CD4-positive, alpha-beta memory T cell (primary cell): Measurements from ENCODE around the gene TNS2. TPM values are rescaled to one million over a fixed set of nuclear protein-coding genes. Genes with fewer than 3 reads are reported as not detected.
"Not testable (repeated sequence)": the region's sequence is repeated elsewhere in the genome, so short reads cannot be mapped to it uniquely, and the experiment has no call there.

Experiments used
- CTCF ChIA-PET: fragments of 350-600 bp; sonication (Branson Sonifier 250); formaldehyde crosslinking; loops from one replicate; lab custom pipeline; 2021; ENCODE audit warnings: inconsistent platforms; ENCODE audit not compliant: partially characterized antibody; lab: Charles Lee
- POLR2A ChIA-PET: fragments of 350-600 bp; sonication (Branson Sonifier 250); formaldehyde crosslinking; loops from one replicate; lab custom pipeline; 2021; ENCODE audit not compliant: partially characterized antibody; lab: Charles Lee
- DNase-seq, 5 donors: peaks; one replicate each; pipeline versions ENCODE4 v3.0.0 to v3.0.0-alpha.2; 2020 to 2022; ENCODE audit warnings: mixed read lengths in 1 of 5
- H3K27ac ChIP-seq: one replicate; pipeline ENCODE4 v1.7.0; 2013; ENCODE audit warnings: low read depth, low read length
- H3K27me3 ChIP-seq: 2 replicates; pipeline ENCODE4 v1.7.0; 2013; ENCODE audit warnings: mild to moderate bottlenecking, low read length, moderate library complexity; ENCODE audit not compliant: insufficient read depth
- H3K36me3 ChIP-seq: 2 replicates; pipeline ENCODE4 v1.7.0; 2013; ENCODE audit warnings: mild to moderate bottlenecking, low read length, moderate library complexity; ENCODE audit not compliant: insufficient read depth
- H3K4me1 ChIP-seq: 2 replicates; pipeline ENCODE4 v1.7.0; 2013; ENCODE audit warnings: mild to moderate bottlenecking, low read length, moderate library complexity; ENCODE audit not compliant: insufficient read depth
- H3K4me3 ChIP-seq, 2 donors: one replicate each; pipeline ENCODE4 v1.7.0; 2013; ENCODE audit warnings: low read length in 2 of 2, mild to moderate bottlenecking in 1 of 2
- H3K9me3 ChIP-seq, 2 donors: one replicate each; pipeline ENCODE4 v1.7.0; 2013; ENCODE audit warnings: low read length in 2 of 2, control low read depth in 1 of 2; ENCODE audit not compliant: control insufficient read depth in 1 of 2
- H3K27ac Mint-ChIP-seq, 7 donors: one replicate each; pipeline ENCODE4 v1.8.0; 2020 to 2021; ENCODE audit warnings: mixed read lengths in 7 of 7, mild to moderate bottlenecking in 6 of 7, inconsistent platforms in 3 of 7, moderate library complexity in 3 of 7
- H3K27me3 Mint-ChIP-seq, 2 donors: one replicate each; pipeline ENCODE4 v1.8.0; 2020 to 2021; ENCODE audit warnings: mixed read lengths in 2 of 2
- H3K36me3 Mint-ChIP-seq, 2 donors: one replicate each; pipeline ENCODE4 v1.8.0; 2020 to 2021; ENCODE audit warnings: mixed read lengths in 2 of 2, inconsistent platforms in 1 of 2, mild to moderate bottlenecking in 1 of 2
- H3K4me1 Mint-ChIP-seq, 4 donors: one replicate each; pipeline ENCODE4 v1.8.0; 2020 to 2021; ENCODE audit warnings: mixed read lengths in 4 of 4, mild to moderate bottlenecking in 1 of 4
- H3K4me3 Mint-ChIP-seq, 8 donors: one replicate each; pipeline ENCODE4 v1.8.0; 2020 to 2021; ENCODE audit warnings: mixed read lengths in 8 of 8, mild to moderate bottlenecking in 7 of 8, moderate library complexity in 6 of 8, inconsistent platforms in 3 of 8
- H3K9me3 Mint-ChIP-seq, 8 donors: one replicate each; pipeline ENCODE4 v1.8.0; 2020 to 2021; ENCODE audit warnings: mixed read lengths in 8 of 8, mild to moderate bottlenecking in 5 of 8, inconsistent platforms in 3 of 8, moderate library complexity in 1 of 8
- intact Hi-C: fragments of 100-400 bp; cut with micrococcal nuclease; formaldehyde crosslinking; loops from one replicate; pipeline ENCODE4 v1.15.1; 2023
- polyA plus RNA-seq, 2 donors: library from polyadenylated mRNA; unstranded; fragments of 300-500 nt; fragmentation: Illumina TruSeq; gene quantifications; one replicate each; pipeline ENCODE4 v1.2.3, GENCODE V29; 2021
- total RNA-seq, 2 experiments: library from RNA; stranded (reverse); gene quantifications; one replicate each; pipeline ENCODE4 v1.2.3, GENCODE V29; 2021

The TNS2 gene
- total and polyA plus RNA-seq, 4 experiments from 2014 or later, result 0.27 to 7.2 (median 3.4) TPM

DNA sequence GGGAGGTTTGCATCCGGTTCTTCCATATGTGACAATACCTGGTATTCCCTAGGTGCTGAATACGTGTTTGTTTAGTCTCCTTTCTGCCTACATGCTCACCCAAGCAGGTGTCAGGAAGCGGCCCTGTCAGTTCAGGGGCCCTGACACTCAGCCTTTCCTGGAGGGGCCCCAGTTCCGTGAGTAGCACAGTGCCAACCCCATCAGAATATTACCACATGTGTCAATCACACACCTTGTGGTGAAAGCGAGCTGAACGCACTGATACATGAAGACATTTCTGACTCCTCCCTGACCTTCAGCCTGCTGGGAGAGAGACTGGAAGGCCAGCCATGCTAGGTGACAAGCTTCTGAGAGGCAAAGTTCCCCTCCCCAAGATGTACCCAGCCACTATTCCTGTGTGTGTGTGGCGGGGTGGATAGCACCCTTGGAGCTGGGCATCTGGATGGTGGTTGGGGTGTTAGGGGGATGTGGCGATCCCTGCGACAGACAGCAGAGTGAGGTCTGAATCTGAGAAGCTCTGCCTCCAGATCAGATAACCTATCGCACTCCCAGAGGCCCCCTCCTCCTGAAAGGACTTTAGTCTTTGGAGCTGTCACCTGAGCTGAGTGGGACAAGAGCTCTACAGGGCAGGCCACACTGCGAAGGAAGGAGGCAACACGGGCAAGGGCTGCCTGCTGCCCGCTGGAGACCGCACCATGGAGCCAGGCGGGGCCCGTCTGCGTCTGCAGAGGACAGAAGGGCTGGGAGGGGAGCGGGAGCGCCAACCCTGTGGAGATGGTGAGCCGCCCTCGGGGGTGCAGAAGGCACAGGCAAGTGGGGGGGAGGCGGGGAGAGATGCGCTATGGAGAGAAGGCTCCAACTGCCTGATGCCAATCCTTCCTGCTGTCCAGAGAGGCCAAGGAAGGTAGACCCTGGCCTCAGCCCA lies 53.3 kb downstream of the TNS2 start, which contains the start of gene SOAT2:
TSS of gene SOAT2 (plus strand) at position 604 of the 925 bp plus-strand sequence. CDS start at position 696, 92 bp downstream.
- Mint-ChIP-seq H3K27me3 (no peaks in the 10 kb centered on the region), H3K27ac (peak within 1 kb of the TSS; percentile 76 to 95 (median 86)), H3K9me3 (no peaks in the 10 kb centered on the region), H3K4me3 (peak within 1 kb of the TSS; percentile 51 to 82 (median 72)), H3K36me3 (peaks cover 0 to 2% of the 10 kb centered on the region in 2 donors), H3K4me1 (peaks cover 32 to 63% (median 44%) of the 10 kb centered on the region in 4 donors)
- Histone ChIP-seq H3K4me3 (no peak within 1 kb of the TSS), H3K27ac (peak within 1 kb of the TSS; percentile 24), H3K36me3 (no peaks in the 10 kb centered on the region), H3K27me3 (no peaks in the 10 kb centered on the region), H3K4me1 (peaks cover 45% of the 10 kb centered on the region), H3K9me3 (no peaks in the 10 kb centered on the region)
- CTCF ChIA-PET, result interaction anchor here (0.5 to 14.7 kb wide), 15 partner anchors 11 to 218 kb away, joined by 3 to 511 read pairs (median 3); partner anchors contain the start of genes AAAS, EIF4B and SPRYD3
- POLR2A ChIA-PET, result interaction anchor here (0.8 to 3.1 kb wide), 11 partner anchors 9 to 398 kb away, joined by 3 to 40 read pairs (median 4); partner anchors contain the start of genes CSAD, EIF4B, SPRYD3 and TARBP2
- intact Hi-C loops, result loop anchor here (1.0 kb wide), 1 partner anchor 37 kb away; no protein-coding TSS in a partner anchor
- DNase-seq, result peak; percentile 48 to 77 (median 58)

DNA sequence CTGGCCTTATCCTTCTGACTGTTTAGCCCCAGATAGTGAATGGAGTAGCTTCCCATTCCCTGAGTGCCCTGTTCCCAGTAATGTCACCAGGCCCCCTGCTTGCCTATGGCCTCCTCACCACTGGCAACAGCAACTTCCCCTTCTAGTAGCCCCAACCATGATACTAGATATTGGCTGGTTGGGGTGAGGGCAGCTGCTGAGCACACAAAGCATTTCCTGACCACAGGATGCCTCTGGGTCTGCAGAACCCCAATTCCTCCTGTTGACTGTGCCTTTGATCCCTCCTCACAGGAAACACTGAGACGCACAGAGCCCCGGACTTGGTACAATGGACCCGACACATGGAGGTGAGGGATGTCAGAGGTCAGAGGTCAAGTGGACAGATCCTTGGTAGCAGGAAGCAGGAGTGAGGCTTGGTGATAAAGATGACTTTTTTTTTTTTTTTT lies 54.0 kb downstream of the TNS2 start:
- Mint-ChIP-seq H3K27me3 (no peaks in the 10 kb centered on the region), H3K4me3 (peak overlapping the region; percentile 48 to 78 (median 68)), H3K27ac (peak overlapping the region; percentile 70 to 93 (median 81)), H3K9me3 (no peaks in the 10 kb centered on the region), H3K36me3 (peaks cover 0 to 2% of the 10 kb centered on the region in 2 donors), H3K4me1 (peaks cover 25 to 55% (median 37%) of the 10 kb centered on the region in 4 donors)
- DNase-seq, result peak in 4 of 5 donors; percentile 20 to 32 (median 24)
- no peaks in the 10 kb centered on the region for H3K36me3 ChIP-seq
- H3K9me3 ChIP-seq, result no peaks in the 10 kb centered on the region
- POLR2A ChIA-PET, result interaction anchor here (0.7 to 3.1 kb wide), 8 partner anchors 9 to 493 kb away, joined by 3 to 40 read pairs (median 5); partner anchors contain the start of genes CSAD, EIF4B, SPRYD3 and TARBP2
- H3K4me1 ChIP-seq, result peaks cover 37% of the 10 kb centered on the region
- no peaks in the 10 kb centered on the region for H3K27me3 ChIP-seq
- H3K4me3 ChIP-seq, result no peak overlapping the region
- CTCF ChIA-PET, result interaction anchor here (0.9 to 14.7 kb wide), 6 partner anchors 13 to 218 kb away, joined by 3 to 511 read pairs (median 4); partner anchors contain the start of genes AAAS, EIF4B and SPRYD3
- peak overlapping the region; percentile 22 for H3K27ac ChIP-seq
- intact Hi-C loops, result loop anchor here (1.0 kb wide), 1 partner anchor 38 kb away; no protein-coding TSS in a partner anchor

- Mint-ChIP-seq H3K27me3 (no peaks in the 10 kb centered on the region), H3K4me3 (peak overlapping the region in 1 of 8 donors; percentile 13), H3K27ac (peak overlapping the region in 3 of 7 donors; percentile 57 to 87 (median 64)), H3K36me3 (peaks cover 0 to 2% of the 10 kb centered on the region in 2 donors), H3K4me1 (peaks cover 19 to 49% (median 31%) of the 10 kb centered on the region in 4 donors), H3K9me3 (no peaks in the 10 kb centered on the region)
- peaks cover 32% of the 10 kb centered on the region for H3K4me1 ChIP-seq
- DNase-seq, result no peak
- intact Hi-C loops, result no loop called here
- H3K9me3 ChIP-seq, result no peaks in the 10 kb centered on the region
- POLR2A ChIA-PET, result interaction anchor here (1.6 kb wide), 1 partner anchor 26 kb away, joined by 4 read pairs; the partner anchor contains the start of gene SPRYD3
- CTCF ChIA-PET, result interaction anchor here (1.7 kb wide), 1 partner anchor 39 kb away, joined by 9 read pairs; no protein-coding TSS in a partner anchor
- H3K4me3 ChIP-seq, result no peak overlapping the region
- no peaks in the 10 kb centered on the region for H3K27me3 ChIP-seq
- no peaks in the 10 kb centered on the region for H3K36me3 ChIP-seq
- no peak overlapping the region for H3K27ac ChIP-seq
Measured at GRCh38 chr12:53105256-53105655, 55.4 kb downstream of the TNS2 start.

DNA sequence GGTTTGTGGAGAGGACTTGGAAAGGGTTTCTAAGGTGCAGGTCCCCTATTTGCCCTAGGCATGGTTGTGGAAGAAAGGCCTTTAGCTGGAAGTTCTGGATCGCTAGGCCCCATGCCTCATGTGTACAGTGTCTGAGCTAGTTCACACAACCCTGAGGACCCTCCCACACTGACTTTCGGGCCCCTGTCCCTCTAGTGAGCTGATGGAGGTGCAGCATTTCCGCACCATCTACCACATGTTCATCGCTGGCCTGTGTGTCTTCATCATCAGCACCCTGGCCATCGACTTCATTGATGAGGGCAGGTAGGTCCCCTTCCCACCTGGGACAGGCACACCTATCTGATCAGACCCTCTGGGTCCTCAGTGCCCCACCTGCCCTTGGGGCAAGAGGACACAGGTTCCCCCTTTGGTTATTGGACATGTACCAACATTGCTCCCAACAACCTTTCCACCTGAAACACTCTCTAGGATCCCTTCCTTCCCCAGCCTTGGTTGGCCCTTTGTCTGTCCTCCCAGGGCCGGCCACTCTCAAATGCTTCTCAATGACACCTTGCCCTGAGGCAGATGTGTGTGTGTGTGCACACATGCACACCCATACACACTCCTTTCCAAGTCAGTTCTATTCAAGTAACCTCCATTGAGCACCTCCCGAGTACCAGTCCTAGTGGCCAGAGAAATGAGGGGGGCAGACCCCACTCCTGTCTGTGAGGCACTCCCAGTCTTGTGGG lies 56.0 kb downstream of the TNS2 start:
- CTCF ChIA-PET, result interaction anchor here (1.7 kb wide), 1 partner anchor 40 kb away, joined by 9 read pairs; no protein-coding TSS in a partner anchor

GRCh38 chr12:53107122-53107521 lies 57.3 kb downstream of the TNS2 start:
- no peaks in the 10 kb centered on the region for H3K27me3 Mint-ChIP-seq
- Histone ChIP-seq H3K36me3 (no peaks in the 10 kb centered on the region), H3K4me3 (no peak overlapping the region), H3K27me3 (no peaks in the 10 kb centered on the region), H3K4me1 (peaks cover 29% of the 10 kb centered on the region), H3K27ac (no peak overlapping the region), H3K9me3 (no peaks in the 10 kb centered on the region)
- DNase-seq, result no peak
- CTCF ChIA-PET, result no interaction called here
- POLR2A ChIA-PET, result no interaction called here
- intact Hi-C loops, result no loop called here
- H3K36me3 Mint-ChIP-seq, result peaks cover 0 to 2% of the 10 kb centered on the region in 2 donors
- no peak overlapping the region for H3K27ac Mint-ChIP-seq
- H3K9me3 Mint-ChIP-seq, result no peaks in the 10 kb centered on the region
- H3K4me1 Mint-ChIP-seq, result peaks cover 19 to 34% (median 27%) of the 10 kb centered on the region in 4 donors
- H3K4me3 Mint-ChIP-seq, result no peak overlapping the region

More for the DNA sequence above, 56.0 kb downstream of the TNS2 start:
- POLR2A ChIA-PET, result interaction anchor here (1.6 kb wide), 1 partner anchor 27 kb away, joined by 4 read pairs; the partner anchor contains the start of gene SPRYD3
- Histone ChIP-seq H3K4me3 (no peak overlapping the region), H3K4me1 (peaks cover 32% of the 10 kb centered on the region), H3K36me3 (no peaks in the 10 kb centered on the region), H3K27me3 (no peaks in the 10 kb centered on the region), H3K9me3 (no peaks in the 10 kb centered on the region), H3K27ac (no peak overlapping the region)
- intact Hi-C loops, result no loop called here
- Mint-ChIP-seq H3K27ac (peak overlapping the region in 3 of 7 donors; percentile 18 to 81 (median 78)), H3K27me3 (no peaks in the 10 kb centered on the region), H3K4me1 (peaks cover 19 to 43% (median 29%) of the 10 kb centered on the region in 4 donors), H3K9me3 (no peaks in the 10 kb centered on the region), H3K36me3 (peaks cover 0 to 2% of the 10 kb centered on the region in 2 donors), H3K4me3 (peak overlapping the region in 1 of 8 donors; percentile 13)
- DNase-seq, result no peak

- H3K36me3 Mint-ChIP-seq, H3K27ac Mint-ChIP-seq, DNase-seq, H3K4me3 Mint-ChIP-seq, H3K9me3 Mint-ChIP-seq, H3K4me3 ChIP-seq, H3K4me1 ChIP-seq, intact Hi-C loops, H3K27me3 Mint-ChIP-seq, H3K27me3 ChIP-seq, H3K36me3 ChIP-seq, H3K9me3 ChIP-seq, H3K4me1 Mint-ChIP-seq, H3K27ac ChIP-seq: not testable (repeated sequence)
- POLR2A ChIA-PET, result interaction anchor here (0.5 to 0.9 kb wide), 2 partner anchors 8 to 10 kb away, joined by 3 read pairs; partner anchors contain the start of gene SOAT2
- CTCF ChIA-PET, result interaction anchor here (0.7 to 1.2 kb wide), 3 partner anchors 13 to 169 kb away, joined by 3 to 4 read pairs (median 3); no protein-coding TSS in a partner anchor
Measured at GRCh38 chr12:53112431-53112830, 62.6 kb downstream of the TNS2 start.
